Left forelimb (tissue), 1 donor: ENCODE data around the gene STOML3.

Source experiments
- DNase-seq: peaks from one replicate; pipeline ENCODE4 v3.0.0-alpha.2; 2018; ENCODE audit warnings: low spot score

Gene STOML3

DNA sequence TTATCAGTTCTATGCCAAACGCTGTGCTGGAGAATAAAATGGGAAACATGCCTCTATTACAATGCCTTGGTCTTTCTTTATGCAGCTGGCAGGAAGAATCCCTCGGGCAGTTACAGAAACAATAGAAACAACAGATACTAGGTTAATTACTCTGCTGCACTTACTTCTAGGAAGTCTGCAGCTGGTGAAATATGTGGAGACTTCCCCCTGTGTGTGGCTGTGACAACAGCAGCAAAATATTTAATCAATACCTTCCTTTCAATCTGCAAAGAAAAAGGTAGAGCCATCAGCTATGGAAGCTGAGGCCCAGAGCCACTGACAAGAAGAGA is 9.9 kb downstream of the STOML3 start:
- no peak for DNase-seq

DNA sequence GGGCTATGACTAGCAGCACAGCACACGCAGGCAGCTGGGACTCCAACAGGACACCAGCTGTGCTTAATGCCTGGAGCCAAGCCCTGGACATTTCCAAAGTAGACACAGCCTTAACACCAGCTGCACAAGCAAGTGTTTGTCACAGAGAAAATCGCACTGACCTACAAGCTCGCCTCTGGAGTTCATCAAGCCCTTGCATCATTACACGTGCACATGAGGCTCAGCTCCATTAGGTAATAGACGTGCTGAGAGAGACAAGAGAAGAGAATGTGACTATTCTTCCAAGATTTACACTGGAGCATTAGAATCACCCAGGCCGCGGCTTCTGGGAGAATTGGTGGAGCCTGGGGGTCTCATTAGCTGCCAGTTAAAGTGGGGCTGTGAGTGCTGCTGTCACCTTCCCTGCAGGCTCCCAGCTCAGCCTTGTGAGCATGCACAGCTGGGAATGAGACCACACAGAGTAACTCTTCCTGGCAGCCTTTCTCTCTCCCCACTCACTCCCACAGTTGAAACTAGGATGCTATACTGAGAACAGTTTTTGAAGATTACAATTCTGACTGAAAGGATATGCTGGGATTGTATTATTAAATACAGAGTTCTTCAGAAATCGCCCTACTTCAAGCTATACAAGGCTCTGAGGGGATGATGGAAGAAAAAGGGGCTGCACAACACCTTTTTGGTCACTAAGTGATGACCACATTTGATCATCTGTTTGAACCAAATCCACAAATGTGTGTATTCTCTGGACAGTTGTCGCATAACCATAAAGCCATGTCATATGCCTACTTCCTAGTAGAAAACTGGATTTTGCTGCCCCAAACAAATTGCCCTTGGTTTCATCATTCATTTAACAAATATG is 10.5 kb downstream of the STOML3 start:
- DNase-seq = peak; percentile 77

DNA sequence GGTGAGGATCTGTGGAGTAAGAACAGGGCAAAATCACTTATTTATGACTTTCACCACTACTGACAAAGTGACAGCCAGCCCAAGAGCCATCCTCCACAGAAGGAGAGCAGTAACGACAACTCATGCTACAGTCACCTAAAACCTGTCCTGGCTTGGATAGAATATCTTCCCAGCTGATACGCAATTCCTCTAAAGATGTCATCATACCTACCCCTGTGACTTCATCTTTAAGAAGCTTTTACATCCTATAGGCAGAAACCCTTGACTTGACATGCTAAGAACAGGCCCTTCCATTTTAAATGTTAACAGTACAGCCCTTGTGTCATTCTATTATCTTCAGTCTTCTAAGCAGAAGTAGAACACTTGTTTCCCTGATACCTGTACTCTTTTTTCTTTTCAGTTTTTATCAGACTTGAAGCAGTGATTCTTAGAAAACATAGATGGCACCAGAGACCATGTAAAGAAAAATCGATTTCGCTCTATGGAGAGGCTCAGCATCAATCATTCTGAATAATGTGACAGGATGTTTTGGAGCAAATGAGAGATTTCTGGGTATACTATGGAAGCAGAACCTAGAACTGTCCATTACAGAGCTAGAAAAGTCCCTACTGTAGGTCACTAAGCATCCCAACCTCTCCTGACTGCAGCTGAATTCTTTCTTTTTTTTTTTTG is 20.1 kb downstream of the STOML3 start:
- no peak for DNase-seq

DNA sequence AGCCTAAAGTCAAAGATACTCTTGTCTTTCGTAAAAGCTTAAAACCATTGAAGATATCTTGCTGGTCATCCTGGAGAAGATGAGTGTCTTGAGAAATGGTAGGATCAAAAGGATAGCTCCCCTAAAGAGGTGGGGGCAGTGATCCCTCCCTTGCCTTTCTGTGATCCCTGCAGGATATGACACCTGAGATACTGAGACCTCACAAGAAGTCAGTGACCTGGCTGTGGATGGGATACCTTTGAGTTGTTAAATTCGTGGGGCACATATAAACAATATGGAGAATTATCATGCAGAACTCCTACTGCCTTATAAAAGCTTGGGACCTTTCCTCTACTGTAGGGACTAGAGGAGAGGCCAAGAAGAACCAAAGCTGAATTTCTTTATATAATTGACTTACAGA is 21.4 kb downstream of the STOML3 start:
- DNase-seq = no peak

DNA sequence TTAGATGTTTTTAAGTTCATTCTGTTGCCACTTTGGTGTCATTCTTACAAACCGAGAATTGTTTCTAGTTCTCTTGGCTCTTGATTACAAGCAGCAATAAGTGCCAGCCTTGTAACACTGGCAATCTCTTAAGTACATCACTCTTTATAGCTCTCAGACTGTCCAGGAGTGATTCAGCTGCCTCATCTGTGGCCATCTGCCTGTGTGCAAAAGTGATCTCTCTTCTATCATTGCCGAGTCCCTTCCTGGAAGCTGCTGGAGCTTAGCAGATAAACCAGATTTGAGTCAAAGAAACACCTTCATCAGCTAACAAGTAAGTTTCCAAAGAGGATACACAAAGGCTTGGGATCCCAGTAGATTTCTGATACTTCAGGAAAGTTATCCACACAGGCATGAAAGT is 23.2 kb downstream of the STOML3 start:
- no peak for DNase-seq

DNA sequence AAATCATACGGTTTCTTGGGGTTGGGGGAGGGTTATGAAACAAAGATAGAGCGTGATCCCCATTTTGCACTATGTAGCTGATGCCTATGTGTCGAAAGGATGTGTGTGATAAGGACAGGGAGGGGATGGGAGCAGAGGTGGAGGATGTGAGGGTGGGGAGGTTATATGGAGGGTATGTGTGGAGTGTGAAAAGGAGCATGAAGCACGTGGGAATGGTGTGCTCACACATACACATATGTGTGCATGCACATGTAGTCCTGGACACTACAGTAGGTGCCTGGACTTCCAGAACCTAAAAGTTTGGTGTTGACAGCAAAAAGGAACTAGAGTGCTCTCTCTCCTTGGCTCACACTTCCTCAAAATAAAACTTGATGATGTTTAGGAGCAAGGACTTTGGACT is 25.4 kb downstream of the STOML3 start:
- no peak for DNase-seq

DNA sequence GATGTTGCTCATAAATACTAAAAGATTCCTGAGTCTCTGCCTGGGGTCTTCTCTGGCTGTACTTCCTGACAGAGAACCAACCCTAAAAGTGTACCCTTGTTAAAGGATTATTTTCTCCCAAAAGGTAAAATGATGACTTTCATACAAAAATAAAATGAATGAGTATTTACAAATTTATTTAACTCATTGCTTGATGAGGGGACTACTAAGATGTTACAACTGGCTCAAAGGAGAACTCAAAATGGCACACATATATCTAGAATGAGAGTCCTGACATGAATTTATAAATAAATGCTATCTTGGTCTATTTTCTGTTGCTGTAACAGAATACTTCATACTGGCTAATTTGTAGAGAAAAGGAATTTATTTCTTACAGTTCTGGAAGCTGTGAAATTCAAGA is 30.5 kb downstream of the STOML3 start:
- DNase-seq = no peak

DNA sequence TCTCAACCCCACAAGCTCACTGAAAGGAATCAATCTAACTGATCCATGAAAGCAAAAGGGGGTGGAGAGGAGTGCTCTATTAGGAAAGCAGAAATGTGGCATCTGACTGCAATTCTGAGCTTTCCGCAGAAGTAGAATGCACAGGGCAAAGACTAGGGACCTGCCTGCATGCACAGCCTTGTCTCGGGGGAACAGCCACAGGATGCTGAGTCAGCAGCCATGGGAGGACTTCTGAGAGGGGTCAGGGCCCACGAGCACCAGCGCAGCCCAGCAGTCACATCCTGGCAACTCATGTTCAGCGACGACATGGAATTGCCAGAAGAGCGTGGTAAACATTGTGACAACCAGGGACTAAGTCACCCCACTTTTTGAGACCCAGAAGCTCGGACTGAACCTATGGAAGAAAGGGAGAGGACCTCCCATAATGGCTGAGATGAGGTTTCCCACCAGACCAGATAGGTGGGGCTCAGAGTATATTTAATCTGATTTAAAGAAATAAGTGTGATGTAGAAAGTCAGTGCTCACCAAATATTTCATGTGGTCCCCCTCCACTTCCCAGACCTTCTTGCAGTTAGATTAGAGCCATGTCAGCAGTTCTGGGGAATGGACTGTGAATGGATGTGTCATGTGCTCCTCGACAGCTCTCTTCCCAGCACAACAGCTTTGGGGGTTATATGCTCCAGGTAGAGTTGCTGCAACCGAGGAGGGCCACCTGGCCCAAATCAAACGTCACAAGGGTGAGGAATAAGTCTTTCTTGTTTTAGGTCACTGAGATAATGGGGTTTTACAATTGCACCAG is 32.6 kb downstream of the STOML3 start:
- DNase-seq = no peak

DNA sequence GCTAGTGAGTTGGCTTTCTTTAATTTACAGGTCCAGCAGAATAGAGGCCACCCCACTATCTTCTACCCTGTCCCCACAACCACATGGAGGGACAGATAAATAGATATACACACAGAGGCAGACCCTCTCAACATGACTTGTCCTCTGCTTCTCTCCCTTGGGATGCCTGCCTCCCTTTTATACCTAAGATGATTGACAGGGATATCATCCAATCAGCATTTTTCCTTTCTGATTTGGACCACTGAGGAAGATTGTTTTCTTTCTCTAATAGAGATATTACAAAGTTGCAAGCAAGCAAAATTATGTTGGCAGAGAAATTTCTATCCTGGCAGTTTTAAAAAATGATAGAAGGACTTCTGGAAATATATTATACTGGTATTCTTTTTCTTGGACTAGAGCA is 35.8 kb downstream of the STOML3 start:
- no peak for DNase-seq

DNA sequence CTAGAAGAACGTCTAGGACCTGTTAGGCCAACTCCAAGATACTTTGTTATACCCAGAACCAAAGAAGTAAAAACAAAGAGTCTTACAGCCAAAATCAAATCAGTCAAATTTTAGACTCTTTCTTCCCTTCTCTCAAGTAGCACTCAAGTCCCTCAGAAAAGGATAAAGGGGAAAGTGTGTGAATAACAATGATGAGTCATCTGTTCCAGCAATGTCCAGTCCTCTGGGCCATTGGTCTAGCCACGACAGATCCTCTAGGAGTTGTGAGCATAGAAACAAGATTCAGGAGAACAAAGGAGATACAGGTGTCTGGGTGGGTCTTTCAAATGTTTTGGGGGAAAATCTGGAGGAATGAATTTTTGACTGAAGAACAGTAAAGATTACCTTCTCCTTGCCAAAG is 36.3 kb downstream of the STOML3 start:
- DNase-seq = no peak

DNA sequence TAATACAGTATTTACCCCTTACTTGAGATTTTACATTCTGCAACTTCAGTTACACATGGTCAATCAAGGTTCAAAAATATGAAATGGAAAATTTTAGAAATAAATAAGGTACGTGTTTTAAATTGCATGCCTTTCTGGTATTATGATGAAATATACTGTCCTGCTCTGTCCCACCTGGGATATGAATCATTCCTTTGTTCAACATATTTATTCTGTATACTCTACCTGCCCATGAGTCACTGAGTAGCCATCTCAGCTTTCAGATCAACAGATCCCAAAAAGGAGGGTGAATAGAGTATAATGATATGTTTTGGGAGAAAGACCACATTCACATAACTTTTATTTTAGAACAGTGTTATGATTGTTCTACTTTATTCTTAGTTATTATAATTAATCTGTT is 37.8 kb downstream of the STOML3 start:
- DNase-seq = no peak

DNA sequence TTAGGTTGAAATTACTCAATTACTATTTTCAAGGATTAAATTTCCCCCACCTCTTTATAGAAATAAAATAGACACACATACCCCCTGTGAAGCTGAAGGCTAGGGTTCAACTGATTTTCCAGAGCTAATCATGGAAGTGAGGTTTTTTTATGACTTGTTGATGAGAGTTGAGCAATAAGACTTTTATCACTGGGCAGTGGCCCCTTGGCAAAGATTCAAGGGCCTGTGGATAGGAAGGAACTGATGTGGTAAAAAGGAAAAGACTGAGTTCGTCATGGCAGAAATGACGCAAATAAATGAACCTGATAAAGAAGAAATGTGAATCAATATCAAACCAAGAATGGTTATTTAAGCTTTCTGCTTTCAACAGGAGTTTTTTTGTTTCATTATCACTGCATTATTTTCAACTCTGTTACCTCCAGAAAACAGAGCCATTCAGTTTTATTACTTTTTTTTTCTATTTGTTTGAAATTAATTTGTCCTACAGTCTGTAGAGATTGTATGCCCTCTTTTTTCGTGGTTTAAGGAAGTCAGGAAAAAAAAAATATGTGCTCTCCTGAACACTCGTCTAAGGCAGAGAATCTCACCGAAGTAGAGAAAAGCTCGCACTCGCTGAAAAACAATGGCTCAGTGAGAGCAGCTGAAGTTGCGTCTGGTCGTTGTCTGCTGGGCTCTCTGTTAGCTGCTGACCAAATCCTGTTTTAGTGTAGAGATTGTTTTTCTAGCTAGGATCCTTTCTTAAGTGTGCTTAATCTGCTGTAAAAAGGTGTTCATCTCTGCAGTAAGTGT is 38.9 kb downstream of the STOML3 start:
- DNase-seq = no peak

DNA sequence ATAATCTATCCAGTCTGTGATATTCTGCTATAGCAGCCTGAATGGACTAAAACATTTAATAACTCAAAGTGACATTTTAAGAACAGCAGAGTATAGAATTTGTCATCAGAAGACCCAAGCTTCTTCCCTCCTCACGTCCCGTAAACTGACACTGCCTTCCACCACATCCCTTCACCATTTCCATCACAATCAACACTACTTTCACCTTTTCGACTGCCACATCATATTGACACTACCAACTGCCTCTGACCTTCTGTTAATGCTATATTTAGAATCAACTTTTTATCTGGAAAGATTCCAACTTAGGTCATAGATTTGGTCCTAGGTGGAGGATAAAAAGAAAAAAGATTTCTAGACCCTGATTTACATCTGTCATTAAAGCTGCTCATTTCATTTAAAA is 39.6 kb downstream of the STOML3 start:
- no peak for DNase-seq

DNA sequence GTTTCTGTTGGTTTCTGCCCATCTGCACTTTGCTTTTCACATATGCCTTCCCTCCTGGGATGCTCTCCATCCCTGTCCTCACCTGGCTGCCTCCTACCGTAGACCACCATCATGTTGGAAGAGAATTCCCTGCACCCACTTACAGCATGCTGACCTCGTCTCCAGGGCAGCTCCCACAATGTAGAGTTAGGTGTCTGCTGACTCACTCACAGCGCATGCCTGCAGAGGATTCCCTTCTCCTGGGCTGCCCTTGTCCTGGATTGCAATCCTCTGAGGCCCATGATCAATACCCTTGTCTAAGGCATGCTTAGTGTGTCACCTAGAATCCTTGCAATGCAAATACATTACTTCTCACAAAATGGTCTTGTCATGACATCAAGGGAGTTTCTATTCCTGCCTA is 43.6 kb downstream of the STOML3 start:
- no peak for DNase-seq

DNA sequence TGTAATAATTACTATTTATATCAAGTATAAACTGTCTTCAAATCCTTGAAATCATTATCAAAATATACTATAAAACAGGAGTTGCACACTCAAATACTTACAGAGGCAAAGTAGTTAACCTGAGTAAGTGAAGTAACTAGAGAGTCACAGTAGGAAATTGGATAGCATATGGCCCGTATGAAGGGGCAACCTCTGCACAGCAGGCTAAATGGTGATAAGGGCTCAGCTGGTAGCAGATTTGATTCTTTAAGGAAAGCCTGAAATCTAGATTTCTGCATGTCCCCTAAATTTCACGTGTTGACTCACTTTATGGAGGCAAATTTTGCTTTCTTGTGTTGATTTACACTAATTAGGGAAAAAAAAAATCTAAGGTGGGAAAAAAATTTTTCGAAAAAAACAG is 46.4 kb downstream of the STOML3 start:
- no peak for DNase-seq

DNA sequence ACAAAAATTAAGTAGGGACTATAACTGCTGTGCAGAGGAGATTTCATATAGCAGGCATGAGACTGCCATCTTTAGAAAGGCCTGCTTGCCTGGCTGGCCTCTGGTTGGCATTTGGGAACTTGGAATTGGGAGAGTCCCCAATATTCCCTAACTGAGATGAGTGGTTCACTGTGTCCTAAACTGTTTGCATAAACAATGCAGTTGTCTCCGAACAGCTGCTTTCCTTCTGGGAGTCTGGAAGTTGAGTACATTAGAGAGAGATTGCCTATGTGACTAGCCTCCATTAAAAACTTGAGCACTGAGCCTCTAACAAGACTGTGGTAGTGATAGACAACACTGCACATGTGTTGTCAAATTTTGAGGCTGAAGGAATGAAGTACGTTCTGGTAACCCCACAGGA is 47.4 kb downstream of the STOML3 start:
- DNase-seq = no peak

DNA sequence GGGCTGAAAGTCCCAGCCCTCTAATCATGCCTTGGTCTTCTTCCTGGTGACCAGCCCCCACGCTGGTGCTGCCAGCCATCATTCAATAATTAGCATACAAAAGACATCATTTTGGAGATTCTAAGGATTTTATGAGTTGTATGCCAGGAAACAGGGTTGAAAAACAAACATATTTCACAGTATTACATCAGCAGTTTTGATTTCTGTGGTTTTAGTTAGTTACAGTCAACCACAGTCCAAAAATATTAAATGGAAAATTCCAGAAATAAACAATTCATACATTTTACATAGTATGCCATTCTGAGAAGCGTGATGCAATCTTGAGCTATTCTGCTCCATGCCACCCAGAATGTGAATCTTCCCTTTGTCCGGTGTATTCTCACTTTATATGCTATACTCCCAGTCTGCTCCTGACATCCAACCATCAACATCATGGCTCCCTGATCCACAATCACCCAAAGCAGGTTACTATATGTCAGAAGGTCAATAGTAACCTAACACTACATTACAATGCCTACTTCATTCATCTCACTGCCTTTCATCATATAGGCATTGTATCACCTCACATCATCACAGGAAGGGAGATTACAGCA is 49.2 kb downstream of the STOML3 start:
- DNase-seq = no peak

DNA sequence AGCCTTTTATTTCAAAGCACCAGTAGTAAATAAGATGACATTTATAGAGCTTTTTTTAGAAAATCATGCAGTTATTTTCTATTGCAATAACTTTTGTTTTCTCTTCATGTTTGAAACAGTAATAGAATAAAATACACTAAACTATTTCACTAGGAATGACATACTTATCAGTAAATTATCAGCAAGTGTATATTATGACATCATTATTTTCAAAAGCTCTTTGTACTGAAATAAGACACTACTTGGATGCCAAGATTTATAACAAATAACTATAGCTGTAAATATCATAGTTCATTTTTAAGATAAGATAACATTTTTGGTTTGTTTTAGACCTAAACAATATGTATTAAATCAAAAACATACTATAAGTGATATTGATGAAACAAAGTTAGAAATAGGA is 56.8 kb downstream of the STOML3 start:
- DNase-seq = no peak

DNA sequence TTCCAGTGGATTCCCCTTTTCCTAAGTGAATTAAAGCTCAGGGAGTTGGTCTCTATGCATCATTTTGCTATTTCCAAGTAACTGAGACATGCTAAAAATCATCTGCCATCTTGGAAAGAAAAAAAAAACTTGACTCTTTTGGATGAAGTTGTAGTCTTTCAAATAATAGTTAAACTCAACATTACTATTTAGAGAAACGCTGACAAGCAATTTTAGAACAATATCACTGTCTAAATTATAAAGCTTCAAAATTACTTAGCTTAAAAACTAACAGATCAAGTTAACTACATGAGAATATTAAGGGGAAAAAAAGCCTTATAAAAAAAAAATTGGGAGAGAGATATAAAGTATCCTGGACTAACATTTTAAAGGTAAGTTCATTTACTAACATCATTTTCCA is 68.5 kb downstream of the STOML3 start:
- DNase-seq = no peak

DNA sequence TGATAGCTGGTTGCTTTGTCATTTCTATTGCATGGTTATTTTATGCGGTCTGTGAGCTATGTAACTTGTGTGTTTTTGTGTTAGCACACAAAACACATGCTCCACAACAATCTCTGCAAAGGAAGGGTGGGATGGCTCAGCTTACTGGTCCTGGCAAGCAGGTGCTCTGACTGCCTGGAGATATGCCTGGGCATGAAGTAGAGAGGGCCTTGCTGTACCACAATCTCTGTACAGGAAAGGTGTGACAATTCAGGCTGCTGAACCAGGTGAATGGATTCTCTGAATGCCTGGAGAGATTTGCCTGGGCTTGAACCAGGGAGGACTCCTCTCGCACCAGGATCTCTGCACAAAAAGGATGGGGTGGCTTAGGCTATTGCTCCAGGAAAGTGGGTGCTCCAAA is 69.5 kb downstream of the STOML3 start:
- no peak for DNase-seq
